K562 (cell line): ENCODE results near the gene AICDA.

Source experiments
- ELF2 ChIP-seq: fragments of 250-450 bp; sonication (Bioruptor Pico); IDR thresholded peaks from 2 replicates; pipeline ENCODE4 v1.5.0; 2021; ENCODE audit warnings: mild to moderate bottlenecking
- ELF4 ChIP-seq: fragments of 450-650 bp; formaldehyde crosslinking; IDR thresholded peaks from 2 replicates; pipeline ENCODE4 v1.4.0; 2022; ENCODE audit warnings: missing genetic modification characterization
- EP400 ChIP-seq: fragments of 450-650 bp; IDR thresholded peaks from 2 replicates; pipeline ENCODE4 v1.6.1; 2017; ENCODE audit warnings: antibody characterized with exemption, mild to moderate bottlenecking, moderate library complexity
- MTF1 ChIP-seq: fragments of 250-450 bp; sonication (Bioruptor Pico); IDR thresholded peaks from 2 replicates; pipeline ENCODE4 v1.9.0; 2021; ENCODE audit warnings: moderate library complexity, mild to moderate bottlenecking, inconsistent platforms, borderline replicate concordance
- PCBP1 ChIP-seq: fragments of 200-400 bp; formaldehyde crosslinking; IDR thresholded peaks from 2 replicates; pipeline ENCODE4 v1.6.1; 2018; ENCODE audit warnings: mild to moderate bottlenecking, low read depth, low read length; ENCODE audit not compliant: poor library complexity, severe bottlenecking
- RFX5 ChIP-seq: IDR thresholded peaks from 2 replicates; pipeline ENCODE4 v1.6.1; 2011; ENCODE audit warnings: low read depth, mild to moderate bottlenecking, improper control_type of control experiment, low read length
- TAF7 ChIP-seq: fragments of 450-650 bp; IDR thresholded peaks from 2 replicates; pipeline ENCODE4 v1.6.1; 2016; ENCODE audit warnings: missing genetic modification characterization, missing compliant biosample characterization
- ZNF253 ChIP-seq: fragments of 250-450 bp; sonication (Bioruptor Pico); conservative IDR thresholded peaks from 2 replicates; pipeline ENCODE4 v1.6.1; 2021; ENCODE audit warnings: mild to moderate bottlenecking
- ZNF57 ChIP-seq: fragments of 450-650 bp; formaldehyde crosslinking; IDR thresholded peaks from 2 replicates; pipeline ENCODE4 v1.4.0; 2020; ENCODE audit warnings: mild to moderate bottlenecking, moderate library complexity
- ZNF766 ChIP-seq: fragments of 200-800 bp; sonication (Bioruptor generic); conservative IDR thresholded peaks from 2 replicates; pipeline ENCODE4 v1.6.1; 2016; ENCODE audit warnings: missing genetic modification characterization, missing compliant biosample characterization
- TF ChIP-seq, protein P1 (sequence below): IDR thresholded peaks from 3 replicates; pipeline ENCODE4 v1.6.1; 2011; ENCODE audit warnings: borderline replicate concordance, mild to moderate bottlenecking; ENCODE audit not compliant: insufficient read length, insufficient read depth
- TF ChIP-seq, protein P2 (sequence below), 3 experiments: IDR thresholded peaks in 2 of 3; conservative IDR thresholded peaks in 1 of 3; 2 replicates each; pipeline ENCODE4 v1.5.1; 2011 to 2012; ENCODE audit warnings: low read length in 3 of 3, mild to moderate bottlenecking in 3 of 3, control low read depth in 2 of 3, improper control_type of control experiment in 1 of 3, inconsistent platforms in 1 of 3, low read depth in 1 of 3, mixed read lengths in 1 of 3, moderate library complexity in 1 of 3; ENCODE audit not compliant: insufficient read depth in 2 of 3
- TF ChIP-seq, protein P3 (sequence below): sonication (generic); formaldehyde crosslinking; IDR thresholded peaks from 2 replicates; pipeline ENCODE4 v1.8.1; 2023; ENCODE audit warnings: mild to moderate bottlenecking, missing genetic modification reagents

DNA sequence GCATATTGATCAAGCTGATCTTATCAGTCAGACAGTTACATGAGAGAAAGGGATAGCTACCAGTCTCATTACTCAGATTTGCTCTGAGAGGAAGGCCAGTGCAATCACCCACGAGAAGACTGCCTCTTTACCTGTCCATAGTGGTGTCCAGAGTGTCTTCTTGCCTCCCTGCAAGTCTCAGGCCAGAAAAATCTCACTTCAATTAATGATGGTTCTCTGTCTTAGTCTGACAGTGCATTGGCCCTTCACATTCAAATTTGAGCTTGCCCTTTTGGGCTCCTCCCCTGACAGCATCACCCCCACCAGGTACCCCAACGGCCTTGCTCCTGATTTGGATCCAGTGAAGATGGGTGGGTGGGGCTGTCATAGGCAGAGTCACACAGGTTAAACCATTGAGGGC, at the start of gene AICDA:
- TF ChIP-seq MTF1 = no peak
- TF ChIP-seq ZNF253 (CRISPR knock-in tag) = no peak
- TF ChIP-seq RFX5 = no peak
- TF ChIP-seq PCBP1 = no peak
- TF ChIP-seq, protein P1, sequence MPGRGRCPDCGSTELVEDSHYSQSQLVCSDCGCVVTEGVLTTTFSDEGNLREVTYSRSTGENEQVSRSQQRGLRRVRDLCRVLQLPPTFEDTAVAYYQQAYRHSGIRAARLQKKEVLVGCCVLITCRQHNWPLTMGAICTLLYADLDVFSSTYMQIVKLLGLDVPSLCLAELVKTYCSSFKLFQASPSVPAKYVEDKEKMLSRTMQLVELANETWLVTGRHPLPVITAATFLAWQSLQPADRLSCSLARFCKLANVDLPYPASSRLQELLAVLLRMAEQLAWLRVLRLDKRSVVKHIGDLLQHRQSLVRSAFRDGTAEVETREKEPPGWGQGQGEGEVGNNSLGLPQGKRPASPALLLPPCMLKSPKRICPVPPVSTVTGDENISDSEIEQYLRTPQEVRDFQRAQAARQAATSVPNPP = no peak
- no peak for TF ChIP-seq ZNF57 (CRISPR knock-in tag)
- TF ChIP-seq, protein P2, sequence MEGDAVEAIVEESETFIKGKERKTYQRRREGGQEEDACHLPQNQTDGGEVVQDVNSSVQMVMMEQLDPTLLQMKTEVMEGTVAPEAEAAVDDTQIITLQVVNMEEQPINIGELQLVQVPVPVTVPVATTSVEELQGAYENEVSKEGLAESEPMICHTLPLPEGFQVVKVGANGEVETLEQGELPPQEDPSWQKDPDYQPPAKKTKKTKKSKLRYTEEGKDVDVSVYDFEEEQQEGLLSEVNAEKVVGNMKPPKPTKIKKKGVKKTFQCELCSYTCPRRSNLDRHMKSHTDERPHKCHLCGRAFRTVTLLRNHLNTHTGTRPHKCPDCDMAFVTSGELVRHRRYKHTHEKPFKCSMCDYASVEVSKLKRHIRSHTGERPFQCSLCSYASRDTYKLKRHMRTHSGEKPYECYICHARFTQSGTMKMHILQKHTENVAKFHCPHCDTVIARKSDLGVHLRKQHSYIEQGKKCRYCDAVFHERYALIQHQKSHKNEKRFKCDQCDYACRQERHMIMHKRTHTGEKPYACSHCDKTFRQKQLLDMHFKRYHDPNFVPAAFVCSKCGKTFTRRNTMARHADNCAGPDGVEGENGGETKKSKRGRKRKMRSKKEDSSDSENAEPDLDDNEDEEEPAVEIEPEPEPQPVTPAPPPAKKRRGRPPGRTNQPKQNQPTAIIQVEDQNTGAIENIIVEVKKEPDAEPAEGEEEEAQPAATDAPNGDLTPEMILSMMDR (IDR thresholded peaks at IDR 0.05 in 2 of 3, conservative IDR thresholded peaks at IDR 0.05 in 1 of 3; ENCODE audit: insufficient read depth in 2 of 3, low read depth in 1 of 3, low read length in 3 of 3) = no peak
- TF ChIP-seq, protein P3, sequence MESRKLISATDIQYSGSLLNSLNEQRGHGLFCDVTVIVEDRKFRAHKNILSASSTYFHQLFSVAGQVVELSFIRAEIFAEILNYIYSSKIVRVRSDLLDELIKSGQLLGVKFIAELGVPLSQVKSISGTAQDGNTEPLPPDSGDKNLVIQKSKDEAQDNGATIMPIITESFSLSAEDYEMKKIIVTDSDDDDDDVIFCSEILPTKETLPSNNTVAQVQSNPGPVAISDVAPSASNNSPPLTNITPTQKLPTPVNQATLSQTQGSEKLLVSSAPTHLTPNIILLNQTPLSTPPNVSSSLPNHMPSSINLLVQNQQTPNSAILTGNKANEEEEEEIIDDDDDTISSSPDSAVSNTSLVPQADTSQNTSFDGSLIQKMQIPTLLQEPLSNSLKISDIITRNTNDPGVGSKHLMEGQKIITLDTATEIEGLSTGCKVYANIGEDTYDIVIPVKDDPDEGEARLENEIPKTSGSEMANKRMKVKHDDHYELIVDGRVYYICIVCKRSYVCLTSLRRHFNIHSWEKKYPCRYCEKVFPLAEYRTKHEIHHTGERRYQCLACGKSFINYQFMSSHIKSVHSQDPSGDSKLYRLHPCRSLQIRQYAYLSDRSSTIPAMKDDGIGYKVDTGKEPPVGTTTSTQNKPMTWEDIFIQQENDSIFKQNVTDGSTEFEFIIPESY (CRISPR knock-in tag) = no peak
- no peak for TF ChIP-seq TAF7 (tag)
- no peak for TF ChIP-seq ZNF766
- no peak for TF ChIP-seq ELF2
- TF ChIP-seq ELF4 (CRISPR knock-in tag) = no peak
- TF ChIP-seq EP400 = no peak
